ENCODE measurements around the gene USP47. TPM values are rescaled to one million over a fixed set of nuclear protein-coding genes. Genes with fewer than 3 reads are reported as not detected.

Gene USP47
- total RNA-seq, 1 donor from 2014 or later = 21.3 TPM

DNA sequence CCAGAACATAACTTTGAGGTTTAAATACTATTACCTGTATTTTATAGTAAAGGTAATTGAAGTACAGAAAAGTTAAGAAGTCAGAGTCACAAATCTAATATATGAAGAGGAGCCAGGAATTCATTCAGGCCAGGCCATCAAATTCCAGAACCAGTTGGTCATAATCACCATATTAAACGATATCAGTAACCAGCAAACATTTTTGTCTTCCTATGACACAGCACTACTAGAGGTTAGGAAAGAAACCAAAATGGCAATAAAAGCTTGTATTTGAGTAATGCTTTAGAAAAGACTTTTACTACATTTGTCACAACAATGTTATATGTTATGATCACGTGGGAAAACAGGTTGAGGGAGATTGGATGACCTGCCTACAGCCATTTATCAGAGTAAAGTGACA lies 104.4 kb downstream of the USP47 start:
- DNase-seq (ENCODE audit: low read depth) = no peak
- H3K4me3 ChIP-seq (ENCODE audit: low read depth, low read length) = no peak overlapping the region
- TF ChIP-seq, protein P1, sequence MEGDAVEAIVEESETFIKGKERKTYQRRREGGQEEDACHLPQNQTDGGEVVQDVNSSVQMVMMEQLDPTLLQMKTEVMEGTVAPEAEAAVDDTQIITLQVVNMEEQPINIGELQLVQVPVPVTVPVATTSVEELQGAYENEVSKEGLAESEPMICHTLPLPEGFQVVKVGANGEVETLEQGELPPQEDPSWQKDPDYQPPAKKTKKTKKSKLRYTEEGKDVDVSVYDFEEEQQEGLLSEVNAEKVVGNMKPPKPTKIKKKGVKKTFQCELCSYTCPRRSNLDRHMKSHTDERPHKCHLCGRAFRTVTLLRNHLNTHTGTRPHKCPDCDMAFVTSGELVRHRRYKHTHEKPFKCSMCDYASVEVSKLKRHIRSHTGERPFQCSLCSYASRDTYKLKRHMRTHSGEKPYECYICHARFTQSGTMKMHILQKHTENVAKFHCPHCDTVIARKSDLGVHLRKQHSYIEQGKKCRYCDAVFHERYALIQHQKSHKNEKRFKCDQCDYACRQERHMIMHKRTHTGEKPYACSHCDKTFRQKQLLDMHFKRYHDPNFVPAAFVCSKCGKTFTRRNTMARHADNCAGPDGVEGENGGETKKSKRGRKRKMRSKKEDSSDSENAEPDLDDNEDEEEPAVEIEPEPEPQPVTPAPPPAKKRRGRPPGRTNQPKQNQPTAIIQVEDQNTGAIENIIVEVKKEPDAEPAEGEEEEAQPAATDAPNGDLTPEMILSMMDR (conservative IDR thresholded peaks at IDR 0.05; ENCODE audit: low read depth, low read length) = no peak

DNA sequence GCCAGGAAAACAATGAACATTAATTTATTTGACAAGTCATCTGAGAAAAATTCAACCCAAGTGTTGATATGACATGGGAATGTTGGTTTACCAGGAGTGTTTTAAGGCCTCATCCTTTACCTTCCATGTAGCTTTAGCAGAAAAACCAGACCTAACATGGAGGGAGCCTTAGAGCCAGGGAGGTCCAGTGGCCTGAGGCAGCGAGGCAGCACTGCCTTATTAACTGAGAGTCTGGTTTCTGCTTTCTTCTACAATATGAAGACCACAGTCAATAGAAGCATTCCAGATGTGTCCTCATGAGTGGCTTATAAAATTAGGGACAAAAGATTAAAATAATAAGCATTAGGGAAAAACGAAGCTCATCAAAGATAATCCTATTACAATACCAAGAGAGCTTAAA lies 105.1 kb downstream of the USP47 start:
- DNase-seq (ENCODE audit: low read depth) = no peak
- no peak overlapping the region for H3K4me3 ChIP-seq (ENCODE audit: low read depth, low read length)
- TF ChIP-seq, protein P1 (conservative IDR thresholded peaks at IDR 0.05; ENCODE audit: low read depth, low read length) = no peak

DNA sequence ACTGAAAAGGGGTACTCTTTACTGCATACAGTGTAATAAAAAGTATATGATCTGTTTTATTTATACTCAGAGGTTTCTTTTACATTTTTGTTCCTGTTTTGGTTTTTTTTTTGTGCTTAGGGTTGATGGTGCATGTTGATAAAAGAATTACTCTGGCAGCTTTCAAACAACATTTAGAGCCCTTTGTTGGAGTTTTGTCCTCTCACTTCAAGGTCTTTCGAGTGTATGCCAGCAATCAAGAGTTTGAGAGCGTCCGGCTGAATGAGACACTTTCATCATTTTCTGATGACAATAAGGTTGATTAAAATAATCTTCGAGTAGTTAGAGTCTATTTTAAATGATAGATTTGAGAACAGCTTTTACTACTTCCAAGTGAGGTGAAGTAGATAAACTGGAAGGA lies 106.1 kb downstream of the USP47 start:
- no peak overlapping the region for H3K4me3 ChIP-seq (ENCODE audit: low read depth, low read length)
- TF ChIP-seq, protein P1 (conservative IDR thresholded peaks at IDR 0.05; ENCODE audit: low read depth, low read length) = no peak
- DNase-seq (ENCODE audit: low read depth) = no peak

DNA sequence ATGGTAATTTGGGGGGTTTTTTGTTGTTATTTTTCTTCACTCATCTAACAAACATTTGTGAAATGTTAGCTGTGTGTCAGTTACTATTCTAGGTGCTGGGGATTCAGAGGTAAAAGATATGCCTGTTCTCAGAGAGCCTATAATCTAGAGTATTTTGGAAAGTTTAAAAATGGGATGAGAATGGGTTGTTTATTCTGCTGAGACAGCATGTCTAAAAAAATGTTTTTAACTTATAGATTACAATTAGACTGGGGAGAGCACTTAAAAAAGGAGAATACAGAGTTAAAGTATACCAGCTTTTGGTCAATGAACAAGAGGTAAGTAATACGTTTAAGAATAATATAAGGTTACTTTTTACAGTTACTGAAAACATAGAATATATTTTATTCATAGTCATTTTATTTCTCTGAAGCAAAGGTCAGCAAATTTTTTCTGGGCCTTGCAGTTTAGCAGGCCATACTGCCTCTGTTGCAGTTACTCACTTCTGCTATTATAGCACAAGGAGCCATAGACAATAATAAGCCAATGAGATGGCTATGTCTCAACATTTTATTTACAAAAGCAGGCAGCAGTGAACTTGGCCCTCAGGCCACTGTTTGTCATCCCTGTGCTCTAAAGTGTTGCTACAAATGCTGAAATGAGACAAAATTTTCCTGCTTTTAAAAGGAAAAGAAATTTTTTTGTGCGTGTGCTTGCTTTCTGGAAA lies 106.6 kb downstream of the USP47 start:
- no peak for DNase-seq (ENCODE audit: low read depth)
- TF ChIP-seq, protein P1 (conservative IDR thresholded peaks at IDR 0.05; ENCODE audit: low read depth, low read length) = no peak
- no peak overlapping the region for H3K4me3 ChIP-seq (ENCODE audit: low read depth, low read length)

DNA sequence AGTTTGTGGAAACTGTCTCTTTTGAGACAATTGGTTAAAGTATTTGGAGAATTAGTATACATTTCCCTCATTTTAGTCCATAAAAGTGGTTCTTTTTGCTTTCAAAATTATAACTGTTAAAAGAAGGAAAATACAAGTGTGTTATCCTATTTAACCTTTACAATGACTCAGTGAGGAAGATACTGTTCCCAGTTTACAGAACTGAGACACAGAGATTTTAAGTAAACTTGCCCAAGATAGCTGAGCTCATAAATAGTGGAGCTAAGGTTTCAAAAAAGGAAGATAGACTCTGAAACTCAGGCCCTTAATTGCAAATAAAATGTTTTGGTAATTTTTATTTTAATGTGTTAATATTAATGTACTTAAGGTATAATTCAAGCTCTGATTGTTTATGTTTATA lies 107.7 kb downstream of the USP47 start:
- H3K4me3 ChIP-seq (ENCODE audit: low read depth, low read length) = no peak overlapping the region
- DNase-seq (ENCODE audit: low read depth) = no peak
- TF ChIP-seq, protein P1 (conservative IDR thresholded peaks at IDR 0.05; ENCODE audit: low read depth, low read length) = no peak

DNA sequence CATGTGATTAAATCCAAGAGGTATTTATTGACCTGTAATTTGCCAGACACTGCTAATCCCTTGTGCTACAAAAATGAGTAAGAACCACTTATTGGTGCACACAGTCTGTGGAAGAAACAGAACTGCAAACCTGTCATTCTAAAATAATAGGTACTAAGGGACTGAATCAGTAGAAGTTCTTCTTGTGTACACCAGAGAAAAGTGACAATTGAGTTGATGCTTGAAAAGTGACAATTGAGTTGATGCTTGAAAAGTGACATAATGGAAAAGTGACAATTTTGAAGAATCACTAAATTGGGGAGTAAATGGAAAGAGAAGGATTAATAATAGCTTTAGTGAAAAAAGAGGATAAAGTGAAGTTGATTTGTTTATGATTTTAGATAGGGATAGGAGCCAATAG lies 110.3 kb downstream of the USP47 start:
- H3K4me3 ChIP-seq (ENCODE audit: low read depth, low read length) = no peak overlapping the region
- TF ChIP-seq, protein P1 (conservative IDR thresholded peaks at IDR 0.05; ENCODE audit: low read depth, low read length) = no peak
- DNase-seq (ENCODE audit: low read depth) = no peak

DNA sequence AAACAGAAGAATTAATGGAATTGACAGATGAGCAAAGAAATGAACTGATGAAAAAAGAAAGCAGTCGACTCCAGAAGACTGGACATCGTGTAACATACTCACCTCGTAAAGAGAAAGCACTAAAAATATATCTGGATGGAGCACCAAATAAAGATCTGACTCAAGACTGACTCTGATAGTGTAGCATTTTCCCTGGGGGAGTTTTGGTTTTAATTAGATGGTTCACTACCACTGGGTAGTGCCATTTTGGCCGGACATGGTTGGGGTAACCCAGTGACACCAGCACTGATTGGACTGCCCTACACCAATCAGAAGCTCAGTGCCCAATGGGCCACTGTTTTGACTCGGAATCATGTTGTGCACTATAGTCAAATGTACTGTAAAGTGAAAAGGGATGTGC lies 114.2 kb downstream of the USP47 start:
- H3K4me3 ChIP-seq (ENCODE audit: low read depth, low read length) = no peak overlapping the region
- TF ChIP-seq, protein P1 (conservative IDR thresholded peaks at IDR 0.05; ENCODE audit: low read depth, low read length) = no peak
- no peak for DNase-seq (ENCODE audit: low read depth)
